ENCODE results near the gene EMID1. TPM values are rescaled to one million over a fixed set of nuclear protein-coding genes. Genes with fewer than 3 reads are reported as not detected.
"Not testable (repeated sequence)": the region's sequence is repeated elsewhere in the genome, so short reads cannot be mapped to it uniquely, and the experiment has no call there.

Gene EMID1
- polyA plus RNA-seq, 1 donor (not counting 4 experiments of a cell fraction or from before 2014, with no cell fraction given) = not detected

DNA sequence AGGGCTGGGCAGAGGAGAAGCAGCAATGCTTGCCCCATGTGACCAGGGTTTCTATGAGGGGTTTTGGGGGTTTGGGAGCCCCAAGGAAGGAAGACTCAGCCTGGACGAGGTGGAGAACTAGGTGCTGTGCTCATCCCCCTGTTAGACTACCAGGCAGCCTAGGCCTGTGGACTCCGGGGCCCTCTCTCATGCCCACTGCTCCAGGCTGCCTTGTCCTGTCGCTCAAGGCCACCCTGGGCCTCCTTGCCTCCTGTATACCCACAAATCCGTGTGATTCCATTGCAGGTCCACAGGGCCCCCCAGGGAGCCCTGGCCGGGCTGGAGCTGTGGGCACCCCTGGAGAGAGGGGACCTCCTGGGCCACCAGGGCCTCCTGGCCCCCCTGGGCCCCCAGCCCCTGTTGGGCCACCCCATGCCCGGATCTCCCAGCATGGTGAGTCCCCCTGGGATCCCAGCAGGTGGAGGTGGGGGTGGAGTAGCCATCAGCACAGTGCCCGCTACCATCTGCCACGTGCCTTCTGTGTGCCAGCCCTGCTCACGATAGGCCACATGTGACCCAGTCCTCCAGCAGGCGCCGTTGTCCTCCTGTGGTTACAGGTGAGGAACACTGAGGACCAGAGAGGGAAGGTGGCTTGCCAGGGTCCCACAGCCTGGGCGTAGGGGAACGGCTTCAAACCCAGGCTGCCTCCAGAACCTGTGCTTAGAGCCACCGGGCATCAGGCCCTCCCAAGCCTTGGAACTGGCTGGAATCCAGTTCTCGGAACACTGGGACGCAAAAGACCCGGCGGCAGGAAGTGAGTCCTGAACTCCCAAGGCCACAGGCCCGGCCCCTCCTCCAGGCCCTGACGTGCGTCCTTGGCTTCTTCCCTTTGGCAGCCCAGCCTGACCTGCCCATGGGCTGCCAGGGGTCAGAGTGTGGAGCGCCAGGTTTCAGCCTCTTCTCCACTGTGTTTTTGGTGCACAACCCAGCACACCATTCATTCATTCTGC lies 26.6 kb downstream of the EMID1 start:
- H4K20me1 ChIP-seq (ENCODE audit: control insufficient read depth, extremely low read depth, insufficient read depth, low read length) = no peaks in the 10 kb centered on the region
- no peaks in the 10 kb centered on the region for H3K36me3 ChIP-seq (ENCODE audit: control insufficient read depth in 2 of 2, extremely low read depth in 1 of 2, insufficient read depth in 2 of 2, low read length in 2 of 2)
- no peak for DNase-seq (ENCODE audit: low read depth, low spot score)
- TF ChIP-seq EZH2 (IDR thresholded peaks at IDR 0.05; ENCODE audit: low read length) = no peak
- TF ChIP-seq, protein P1, sequence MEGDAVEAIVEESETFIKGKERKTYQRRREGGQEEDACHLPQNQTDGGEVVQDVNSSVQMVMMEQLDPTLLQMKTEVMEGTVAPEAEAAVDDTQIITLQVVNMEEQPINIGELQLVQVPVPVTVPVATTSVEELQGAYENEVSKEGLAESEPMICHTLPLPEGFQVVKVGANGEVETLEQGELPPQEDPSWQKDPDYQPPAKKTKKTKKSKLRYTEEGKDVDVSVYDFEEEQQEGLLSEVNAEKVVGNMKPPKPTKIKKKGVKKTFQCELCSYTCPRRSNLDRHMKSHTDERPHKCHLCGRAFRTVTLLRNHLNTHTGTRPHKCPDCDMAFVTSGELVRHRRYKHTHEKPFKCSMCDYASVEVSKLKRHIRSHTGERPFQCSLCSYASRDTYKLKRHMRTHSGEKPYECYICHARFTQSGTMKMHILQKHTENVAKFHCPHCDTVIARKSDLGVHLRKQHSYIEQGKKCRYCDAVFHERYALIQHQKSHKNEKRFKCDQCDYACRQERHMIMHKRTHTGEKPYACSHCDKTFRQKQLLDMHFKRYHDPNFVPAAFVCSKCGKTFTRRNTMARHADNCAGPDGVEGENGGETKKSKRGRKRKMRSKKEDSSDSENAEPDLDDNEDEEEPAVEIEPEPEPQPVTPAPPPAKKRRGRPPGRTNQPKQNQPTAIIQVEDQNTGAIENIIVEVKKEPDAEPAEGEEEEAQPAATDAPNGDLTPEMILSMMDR (optimal IDR thresholded peaks at IDR 0.05 in 1 of 3, IDR thresholded peaks at IDR 0.05 in 1 of 3, conservative IDR thresholded peaks at IDR 0.05 in 1 of 3; ENCODE audit: extremely low read depth in 1 of 3, insufficient read depth in 2 of 3, low read length in 3 of 3) = no peak
- peaks cover 3% of the 10 kb centered on the region for H3K27me3 ChIP-seq (ENCODE audit: control insufficient read depth, extremely low read depth, insufficient read depth, low read length)
- no peak for FAIRE-seq
- no peak overlapping the region for H2AFZ ChIP-seq (ENCODE audit: control insufficient read depth, low read length)
- H3K9me1 ChIP-seq (ENCODE audit: control insufficient read depth, extremely low read depth, insufficient read depth, low read length) = no peaks in the 10 kb centered on the region
- no peaks in the 10 kb centered on the region for H3K9me3 ChIP-seq (ENCODE audit: control insufficient read depth, low read depth, low read length)
- H3K4me1 ChIP-seq (ENCODE audit: control insufficient read depth, extremely low read depth, insufficient read depth, low read length) = no peaks in the 10 kb centered on the region
- H3K27ac ChIP-seq (ENCODE audit: control insufficient read depth, insufficient read depth, low read length) = no peak overlapping the region
- H3K9ac ChIP-seq (ENCODE audit: control insufficient read depth, extremely low read depth, insufficient read depth, low read length) = no peak overlapping the region
- H3K79me2 ChIP-seq (ENCODE audit: control insufficient read depth, insufficient read depth, low read length) = no peaks in the 10 kb centered on the region
- dilution Hi-C loops (cut with MboI; ENCODE audit: extremely low pct_ligation_motif_present, low sequenced_read_pairs) = no loop called here
- H3K4me3 ChIP-seq (ENCODE audit: control insufficient read depth in 2 of 3, extremely low read depth in 1 of 3, insufficient read depth in 2 of 3, low read depth in 1 of 3, low read length in 3 of 3) = no peak overlapping the region
- no peak overlapping the region for H3K4me2 ChIP-seq (ENCODE audit: control insufficient read depth, extremely low read depth, insufficient read depth, low read depth, low read length)

DNA sequence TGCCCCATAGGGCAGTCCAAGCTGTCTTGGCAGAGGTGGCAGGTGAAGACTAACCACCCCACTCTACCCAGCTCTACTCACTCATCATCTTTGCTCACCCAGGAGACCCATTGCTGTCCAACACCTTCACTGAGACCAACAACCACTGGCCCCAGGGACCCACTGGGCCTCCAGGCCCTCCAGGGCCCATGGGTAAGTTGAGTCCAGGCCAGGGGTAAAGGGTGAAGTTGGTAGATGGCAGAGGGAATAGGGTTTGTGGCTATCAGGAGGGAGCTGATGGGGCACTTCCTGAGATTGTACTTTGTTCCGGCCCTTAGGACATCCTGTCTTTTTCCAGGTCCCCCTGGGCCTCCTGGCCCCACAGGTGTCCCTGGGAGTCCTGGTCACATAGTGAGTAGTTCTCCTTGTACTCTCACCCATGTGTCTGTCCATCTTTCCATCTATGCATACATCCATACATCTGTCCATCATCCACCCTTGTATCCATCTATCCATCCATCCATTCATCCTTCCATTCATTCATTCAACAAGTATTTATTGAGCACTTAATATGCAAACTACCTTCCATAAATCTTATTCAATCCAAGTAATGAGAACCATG lies 27.7 kb downstream of the EMID1 start:
- dilution Hi-C loops (cut with MboI; ENCODE audit: extremely low pct_ligation_motif_present, low sequenced_read_pairs) = no loop called here

DNA sequence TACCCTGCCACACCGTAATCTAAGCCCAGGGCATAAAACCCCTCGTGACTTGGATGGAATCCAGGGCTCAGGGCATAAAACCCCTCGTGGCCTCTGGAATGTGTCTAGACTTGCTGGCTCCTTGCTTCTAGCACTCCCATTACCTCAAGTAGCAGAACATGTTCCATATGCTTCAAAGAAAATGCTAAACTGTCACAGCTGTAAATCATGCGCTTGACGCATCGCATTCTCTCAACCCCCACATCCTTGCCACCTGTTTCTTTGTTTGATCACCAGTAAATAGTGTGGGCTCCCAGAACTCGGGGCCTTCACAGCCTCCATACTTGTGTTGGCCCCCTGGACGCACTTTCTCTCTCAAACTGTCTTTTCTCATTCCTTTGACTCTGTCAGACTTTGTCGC lies 34.8 kb downstream of the EMID1 start:
- H3K36me3 ChIP-seq (ENCODE audit: control insufficient read depth in 2 of 2, extremely low read depth in 1 of 2, insufficient read depth in 2 of 2, low read length in 2 of 2); H4K20me1 ChIP-seq (ENCODE audit: control insufficient read depth, extremely low read depth, insufficient read depth, low read length); FAIRE-seq; dilution Hi-C loops (cut with MboI; ENCODE audit: extremely low pct_ligation_motif_present, low sequenced_read_pairs); H2AFZ ChIP-seq (ENCODE audit: control insufficient read depth, low read length); H3K27me3 ChIP-seq (ENCODE audit: control insufficient read depth, extremely low read depth, insufficient read depth, low read length); H3K27ac ChIP-seq (ENCODE audit: control insufficient read depth, insufficient read depth, low read length); H3K4me2 ChIP-seq (ENCODE audit: control insufficient read depth, extremely low read depth, insufficient read depth, low read depth, low read length); H3K4me1 ChIP-seq (ENCODE audit: control insufficient read depth, extremely low read depth, insufficient read depth, low read length); H3K9me1 ChIP-seq (ENCODE audit: control insufficient read depth, extremely low read depth, insufficient read depth, low read length); H3K9ac ChIP-seq (ENCODE audit: control insufficient read depth, extremely low read depth, insufficient read depth, low read length); H3K4me3 ChIP-seq (ENCODE audit: control insufficient read depth in 2 of 3, extremely low read depth in 1 of 3, insufficient read depth in 2 of 3, low read depth in 1 of 3, low read length in 3 of 3); H3K9me3 ChIP-seq (ENCODE audit: control insufficient read depth, low read depth, low read length); DNase-seq (ENCODE audit: low read depth, low spot score); H3K79me2 ChIP-seq (ENCODE audit: control insufficient read depth, insufficient read depth, low read length): not testable (repeated sequence)

More for the DNA sequence above, 27.7 kb downstream of the EMID1 start:
- DNase-seq (ENCODE audit: low read depth, low spot score) (no peak), FAIRE-seq (no peak)
- no peaks in the 10 kb centered on the region for H3K36me3 ChIP-seq (ENCODE audit: control insufficient read depth in 2 of 2, extremely low read depth in 1 of 2, insufficient read depth in 2 of 2, low read length in 2 of 2)
- no peak overlapping the region for H3K4me2 ChIP-seq (ENCODE audit: control insufficient read depth, extremely low read depth, insufficient read depth, low read depth, low read length)
- no peaks in the 10 kb centered on the region for H3K79me2 ChIP-seq (ENCODE audit: control insufficient read depth, insufficient read depth, low read length)
- no peaks in the 10 kb centered on the region for H3K9me3 ChIP-seq (ENCODE audit: control insufficient read depth, low read depth, low read length)
- H4K20me1 ChIP-seq (ENCODE audit: control insufficient read depth, extremely low read depth, insufficient read depth, low read length) = no peaks in the 10 kb centered on the region
- H3K4me1 ChIP-seq (ENCODE audit: control insufficient read depth, extremely low read depth, insufficient read depth, low read length) = no peaks in the 10 kb centered on the region
- peaks cover 3% of the 10 kb centered on the region for H3K27me3 ChIP-seq (ENCODE audit: control insufficient read depth, extremely low read depth, insufficient read depth, low read length)
- no peak for TF ChIP-seq EZH2 (IDR thresholded peaks at IDR 0.05; ENCODE audit: low read length)
- TF ChIP-seq, protein P1 (optimal IDR thresholded peaks at IDR 0.05 in 1 of 3, IDR thresholded peaks at IDR 0.05 in 1 of 3, conservative IDR thresholded peaks at IDR 0.05 in 1 of 3; ENCODE audit: extremely low read depth in 1 of 3, insufficient read depth in 2 of 3, low read length in 3 of 3) = no peak
- no peak overlapping the region for H3K27ac ChIP-seq (ENCODE audit: control insufficient read depth, insufficient read depth, low read length)
- no peak overlapping the region for H2AFZ ChIP-seq (ENCODE audit: control insufficient read depth, low read length)
- H3K9me1 ChIP-seq (ENCODE audit: control insufficient read depth, extremely low read depth, insufficient read depth, low read length) = no peaks in the 10 kb centered on the region
- H3K9ac ChIP-seq (ENCODE audit: control insufficient read depth, extremely low read depth, insufficient read depth, low read length) = no peak overlapping the region
- H3K4me3 ChIP-seq (ENCODE audit: control insufficient read depth in 2 of 3, extremely low read depth in 1 of 3, insufficient read depth in 2 of 3, low read depth in 1 of 3, low read length in 3 of 3) = no peak overlapping the region

Measured in keratinocyte (primary cell).